ENCODE results near the gene GTF2A1. TPM values are rescaled to one million over a fixed set of nuclear protein-coding genes. Genes with fewer than 3 reads are reported as not detected.

The GTF2A1 gene
- total RNA-seq, 6 experiments from 2014 or later: 37.6 to 47.6 (median 40.3) TPM

GRCh38 chr14:81193924-81194633 lies 26.7 kb downstream of the GTF2A1 start:
- no peak for DNase-seq
- H3K36me3 Mint-ChIP-seq (ENCODE audit: low read depth): peaks cover 25% of the 10 kb centered on the region
- no peaks in the 10 kb centered on the region for H3K9me3 Mint-ChIP-seq
- H3K4me3 Mint-ChIP-seq: no peak overlapping the region
- 0 out of 2 replicates have a peak, but pooled peaks cover 5% of the 10 kb centered on the region for H3K4me1 Mint-ChIP-seq (ENCODE audit: low read depth)
- TF ChIP-seq, protein P1, sequence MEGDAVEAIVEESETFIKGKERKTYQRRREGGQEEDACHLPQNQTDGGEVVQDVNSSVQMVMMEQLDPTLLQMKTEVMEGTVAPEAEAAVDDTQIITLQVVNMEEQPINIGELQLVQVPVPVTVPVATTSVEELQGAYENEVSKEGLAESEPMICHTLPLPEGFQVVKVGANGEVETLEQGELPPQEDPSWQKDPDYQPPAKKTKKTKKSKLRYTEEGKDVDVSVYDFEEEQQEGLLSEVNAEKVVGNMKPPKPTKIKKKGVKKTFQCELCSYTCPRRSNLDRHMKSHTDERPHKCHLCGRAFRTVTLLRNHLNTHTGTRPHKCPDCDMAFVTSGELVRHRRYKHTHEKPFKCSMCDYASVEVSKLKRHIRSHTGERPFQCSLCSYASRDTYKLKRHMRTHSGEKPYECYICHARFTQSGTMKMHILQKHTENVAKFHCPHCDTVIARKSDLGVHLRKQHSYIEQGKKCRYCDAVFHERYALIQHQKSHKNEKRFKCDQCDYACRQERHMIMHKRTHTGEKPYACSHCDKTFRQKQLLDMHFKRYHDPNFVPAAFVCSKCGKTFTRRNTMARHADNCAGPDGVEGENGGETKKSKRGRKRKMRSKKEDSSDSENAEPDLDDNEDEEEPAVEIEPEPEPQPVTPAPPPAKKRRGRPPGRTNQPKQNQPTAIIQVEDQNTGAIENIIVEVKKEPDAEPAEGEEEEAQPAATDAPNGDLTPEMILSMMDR (IDR thresholded peaks at IDR 0.05): no peak
- H3K27me3 Mint-ChIP-seq (ENCODE audit: insufficient read depth): no peaks in the 10 kb centered on the region; the same call in 1 of the 2 replicates
- H3K27ac Mint-ChIP-seq: no peak overlapping the region; the same call in 1 of the 2 replicates

DNA sequence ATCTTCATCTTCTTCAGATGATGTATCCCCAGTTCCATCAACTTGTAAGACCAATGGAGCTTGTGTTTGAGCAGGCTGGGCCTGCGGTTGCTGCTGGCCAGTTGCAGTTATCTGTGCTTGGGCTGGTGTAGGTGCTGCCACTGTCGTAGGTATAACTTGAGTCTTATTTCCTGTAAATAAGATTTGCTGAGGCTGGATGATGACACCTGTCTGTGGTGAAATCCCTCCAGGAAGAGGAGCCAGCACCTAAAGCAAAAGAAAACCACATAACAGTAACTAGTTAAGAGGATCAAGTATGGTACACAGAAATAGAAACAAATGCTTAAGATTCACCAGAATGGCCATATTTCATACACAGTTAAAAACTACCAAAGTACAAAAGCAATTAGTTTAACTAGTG lies 28.2 kb downstream of the GTF2A1 start:
- peaks cover 26% of the 10 kb centered on the region for H3K36me3 Mint-ChIP-seq (ENCODE audit: low read depth)
- no peaks in the 10 kb centered on the region for H3K9me3 Mint-ChIP-seq
- H3K4me1 Mint-ChIP-seq (ENCODE audit: low read depth): 0 out of 2 replicates have a peak, but pooled peaks cover 5% of the 10 kb centered on the region
- no peak overlapping the region for H3K27ac Mint-ChIP-seq
- H3K27me3 Mint-ChIP-seq (ENCODE audit: insufficient read depth): no peaks in the 10 kb centered on the region; the same call in 1 of the 2 replicates
- TF ChIP-seq, protein P1 (IDR thresholded peaks at IDR 0.05): no peak
- no peak for DNase-seq
- H3K4me3 Mint-ChIP-seq: no peak overlapping the region

DNA sequence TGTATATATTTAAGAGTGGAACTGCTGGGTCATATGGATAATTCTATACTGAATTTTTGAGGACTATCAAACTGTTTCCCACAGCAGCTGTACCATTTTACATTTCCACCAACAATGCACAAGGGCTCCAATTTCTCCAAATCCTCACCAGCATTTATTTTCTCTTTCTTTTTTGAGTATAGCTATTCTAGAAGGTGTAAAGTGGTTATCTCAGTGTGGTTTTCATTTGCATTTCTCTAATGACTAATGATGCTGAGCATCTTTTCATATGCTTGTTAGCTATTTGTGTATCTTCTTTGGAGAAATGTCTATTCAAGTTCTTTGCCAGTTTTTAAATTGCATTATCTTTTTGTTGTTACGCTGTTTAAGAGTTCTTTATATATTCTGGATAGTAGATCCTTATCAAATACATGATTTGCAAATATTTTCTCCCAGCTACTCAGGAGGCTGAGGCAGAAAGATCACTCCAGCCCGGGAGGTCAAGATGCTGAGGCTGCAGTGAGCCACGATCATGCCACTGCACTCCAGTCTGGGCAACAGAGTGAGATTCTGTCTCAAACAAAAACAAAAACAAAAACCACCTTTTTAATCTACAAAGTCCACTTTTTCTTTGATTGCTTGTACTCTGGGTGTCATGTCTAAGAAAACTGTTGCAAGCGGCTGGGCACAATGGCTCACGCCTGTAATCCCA lies 32.8 kb downstream of the GTF2A1 start:
- peaks cover 14% of the 10 kb centered on the region for H3K4me1 Mint-ChIP-seq (ENCODE audit: low read depth)
- H3K4me3 Mint-ChIP-seq: no peak overlapping the region
- H3K36me3 Mint-ChIP-seq (ENCODE audit: low read depth): peaks cover 25% of the 10 kb centered on the region
- no peak for DNase-seq
- no peaks in the 10 kb centered on the region for H3K9me3 Mint-ChIP-seq
- no peak overlapping the region for H3K27ac Mint-ChIP-seq
- TF ChIP-seq, protein P1 (IDR thresholded peaks at IDR 0.05): no peak
- H3K27me3 Mint-ChIP-seq (ENCODE audit: insufficient read depth): no peaks in the 10 kb centered on the region; the same call in 1 of the 2 replicates

- TF ChIP-seq, protein P1 (IDR thresholded peaks at IDR 0.05): no peak
- Mint-ChIP-seq H3K4me3 (no peak overlapping the region), H3K9me3 (no peaks in the 10 kb centered on the region), H3K4me1 (ENCODE audit: low read depth) (peaks cover 49% of the 10 kb centered on the region), H3K36me3 (ENCODE audit: low read depth) (peaks cover 32% of the 10 kb centered on the region), H3K27ac (no peak overlapping the region), H3K27me3 (ENCODE audit: insufficient read depth) (no peaks in the 10 kb centered on the region)
- no peak for DNase-seq
Measured at GRCh38 chr14:81179631-81180030, 41.1 kb downstream of the GTF2A1 start.

DNA sequence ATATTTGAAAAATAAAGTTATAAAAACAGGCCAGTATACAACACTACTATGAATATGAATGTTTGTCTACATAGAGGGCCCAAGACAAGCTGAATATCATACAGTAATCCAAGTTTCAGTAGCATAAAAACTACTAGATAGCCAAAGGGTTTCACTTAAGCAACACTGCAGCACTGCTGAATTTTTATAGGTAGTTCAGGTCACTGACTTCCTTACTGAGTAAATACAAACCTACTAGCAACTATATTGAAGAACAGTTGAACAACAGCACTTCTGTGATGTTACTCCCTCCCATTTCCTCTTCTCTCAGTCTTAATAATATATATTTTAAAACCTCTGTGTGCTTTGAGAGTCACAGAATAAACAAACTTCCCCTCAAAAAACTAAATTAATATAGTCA lies 42.7 kb downstream of the GTF2A1 start:
- peaks cover 25% of the 10 kb centered on the region for H3K36me3 Mint-ChIP-seq (ENCODE audit: low read depth)
- TF ChIP-seq, protein P1 (IDR thresholded peaks at IDR 0.05): no peak
- no peaks in the 10 kb centered on the region for H3K27me3 Mint-ChIP-seq (ENCODE audit: insufficient read depth)
- H3K27ac Mint-ChIP-seq: no peak overlapping the region
- no peak overlapping the region for H3K4me3 Mint-ChIP-seq
- DNase-seq: no peak
- H3K9me3 Mint-ChIP-seq: no peaks in the 10 kb centered on the region
- H3K4me1 Mint-ChIP-seq (ENCODE audit: low read depth): peaks cover 42% of the 10 kb centered on the region

Data from HFFc6 (cell line).